IMR-90 (cell line): ENCODE results near the gene CLPX. TPM values are rescaled to one million over a fixed set of nuclear protein-coding genes. Genes with fewer than 3 reads are reported as not detected.

Source experiments
- ATAC-seq: fragments of 200-7000 bp; cut with Tn5 transposase; 2 replicates; pipeline ENCODE4 v1.9.1; 2020; ENCODE audit warnings: low read depth, mild to moderate bottlenecking, moderate library complexity
- BruUV-seq: library from RNA; stranded (reverse); fragments of 400-500 nt; replicated peaks from 2 replicates; lab custom pipeline; 2021; lab: Mats Ljungman, UMichigan
- CTCF ChIA-PET: fragments of 300-600 bp; formaldehyde crosslinking; extraction: SDS; loops from one replicate; lab custom pipeline; 2021; ENCODE audit warnings: antibody characterized with exemption; lab: Yijun Ruan, JAX
- POLR2A ChIA-PET: fragments of 300-600 bp; sonication (Branson Sonifier 250); formaldehyde crosslinking; loops from one replicate; lab custom pipeline; 2022; ENCODE audit warnings: antibody characterized with exemption; ENCODE audit not compliant: unreplicated experiment; lab: Charles Lee
- DNase-seq: peaks from one replicate; pipeline ENCODE4 v3.0.0; 2013
- H2AFZ ChIP-seq: replicated peaks from 2 replicates; pipeline ENCODE3; 2013; ENCODE audit warnings: low read length, mild to moderate bottlenecking; ENCODE audit not compliant: poor library complexity
- H2AK5ac ChIP-seq: 2 replicates; pipeline ENCODE4 v1.6.1; 2013; ENCODE audit warnings: low read depth, low read length, inconsistent platforms
- H2AK9ac ChIP-seq: replicated peaks from 2 replicates; pipeline ENCODE3; 2013; ENCODE audit warnings: mild to moderate bottlenecking, low read depth, low read length, moderate library complexity; ENCODE audit not compliant: poor library complexity
- H2BK120ac ChIP-seq: 2 replicates; pipeline ENCODE4 v1.6.1; 2013; ENCODE audit warnings: low read depth, low read length, inconsistent platforms
- H2BK15ac ChIP-seq: 3 replicates; pipeline ENCODE4 v1.6.1; 2013; ENCODE audit warnings: low read depth, low read length, inconsistent platforms
- H2BK20ac ChIP-seq: 2 replicates; pipeline ENCODE4 v1.6.1; 2013; ENCODE audit warnings: low read depth, mild to moderate bottlenecking, inconsistent platforms, low read length, moderate library complexity
- H2BK5ac ChIP-seq: 2 replicates; pipeline ENCODE4 v1.6.1; 2013; ENCODE audit warnings: mild to moderate bottlenecking, low read depth, low read length, inconsistent platforms; ENCODE audit not compliant: poor library complexity, severe bottlenecking
- H3K14ac ChIP-seq: replicated peaks from 2 replicates; pipeline ENCODE4 v1.6.1; 2013; ENCODE audit warnings: low read depth, low read length, inconsistent platforms
- H3K18ac ChIP-seq: 2 replicates; pipeline ENCODE4 v1.6.1; 2013; ENCODE audit warnings: low read depth, low read length, control low read depth
- H3K23ac ChIP-seq: 2 replicates; pipeline ENCODE4 v1.6.1; 2013; ENCODE audit warnings: low read depth, low read length, inconsistent platforms
- H3K27ac ChIP-seq: 2 replicates; pipeline ENCODE4 v1.5.1; 2013; ENCODE audit warnings: mild to moderate bottlenecking, control low read depth, low read length; ENCODE audit not compliant: insufficient read depth
- H3K27me3 ChIP-seq: 2 replicates; pipeline ENCODE4 v1.6.1; 2013; ENCODE audit warnings: low read length; ENCODE audit not compliant: control insufficient read depth, insufficient read depth
- H3K36me3 ChIP-seq: 2 replicates; pipeline ENCODE4 v1.6.1; 2013; ENCODE audit warnings: low read length, mixed read lengths; ENCODE audit not compliant: control insufficient read depth, insufficient read depth
- H3K4ac ChIP-seq: 2 replicates; pipeline ENCODE4 v1.6.1; 2013; ENCODE audit warnings: low read depth, low read length, inconsistent platforms
- H3K4me1 ChIP-seq: 2 replicates; pipeline ENCODE4 v1.6.1; 2013; ENCODE audit warnings: low read length, mixed read lengths; ENCODE audit not compliant: control insufficient read depth, insufficient read depth
- H3K4me2 ChIP-seq: 2 replicates; pipeline ENCODE4 v1.6.1; 2013; ENCODE audit warnings: low read depth, mild to moderate bottlenecking, control low read depth, low read length, moderate library complexity
- H3K4me3 ChIP-seq: 2 replicates; pipeline ENCODE4 v1.5.1; 2013; ENCODE audit warnings: low read depth, mild to moderate bottlenecking, control low read depth, low read length, moderate library complexity; ENCODE audit not compliant: insufficient read depth
- H3K56ac ChIP-seq: 2 replicates; pipeline ENCODE4 v1.6.1; 2013; ENCODE audit warnings: low read length, inconsistent platforms; ENCODE audit not compliant: insufficient read depth; ENCODE audit errors: extremely low read depth
- H3K79me1 ChIP-seq, 2 experiments: 2 replicates each; pipeline ENCODE4 v1.6.1; 2013; ENCODE audit warnings: low read length in 2 of 2, inconsistent platforms in 1 of 2, low read depth in 1 of 2
- H3K9ac ChIP-seq: 2 replicates; pipeline ENCODE4 v1.6.1; 2013; ENCODE audit warnings: low read depth, low read length, control low read depth
- H3K9me1 ChIP-seq: 2 replicates; pipeline ENCODE4 v1.6.1; 2013; ENCODE audit warnings: low read length, inconsistent platforms; ENCODE audit not compliant: insufficient read depth
- H3K9me3 ChIP-seq: 2 replicates; pipeline ENCODE4 v1.6.1; 2013; ENCODE audit warnings: low read length; ENCODE audit not compliant: control insufficient read depth, insufficient read depth
- H4K20me1 ChIP-seq: 2 replicates; pipeline ENCODE4 v1.6.1; 2013; ENCODE audit warnings: low read length, inconsistent platforms; ENCODE audit not compliant: insufficient read depth
- H4K5ac ChIP-seq: 2 replicates; pipeline ENCODE4 v1.6.1; 2013; ENCODE audit warnings: mild to moderate bottlenecking, low read depth, low read length, control low read depth
- H4K8ac ChIP-seq, 2 experiments: 2 replicates each; pipeline ENCODE4 v1.6.1; 2013; ENCODE audit warnings: low read depth in 2 of 2, low read length in 2 of 2, control low read depth in 1 of 2, inconsistent platforms in 1 of 2
- H4K91ac ChIP-seq: 2 replicates; pipeline ENCODE4 v1.6.1; 2013; ENCODE audit warnings: low read depth, low read length, inconsistent platforms; ENCODE audit not compliant: insufficient read depth
- BHLHE40 ChIP-seq: fragments of 150-350 bp; IDR thresholded peaks from 2 replicates; pipeline ENCODE4 v1.6.1; 2016; ENCODE audit warnings: mild to moderate bottlenecking, low read depth, low read length
- CEBPB ChIP-seq: IDR thresholded peaks from 2 replicates; pipeline ENCODE4 v1.6.1; 2012; ENCODE audit warnings: low read depth, low read length, improper control_type of control experiment
- CHD1 ChIP-seq: IDR thresholded peaks from 2 replicates; pipeline ENCODE4 v1.6.1; 2012; ENCODE audit warnings: low read depth, low read length, improper control_type of control experiment
- CTCF ChIP-seq: conservative IDR thresholded peaks from 2 replicates; pipeline ENCODE4 v1.5.1; 2012; ENCODE audit warnings: mild to moderate bottlenecking, low read depth, low read length, improper control_type of control experiment
- MAFK ChIP-seq: IDR thresholded peaks from 2 replicates; pipeline ENCODE4 v1.6.1; 2012; ENCODE audit warnings: low read depth, low read length, improper control_type of control experiment
- MAZ ChIP-seq: IDR thresholded peaks from 2 replicates; pipeline ENCODE4 v1.6.1; 2012; ENCODE audit warnings: low read depth, mild to moderate bottlenecking, low read length, improper control_type of control experiment, moderate library complexity, borderline replicate concordance
- NFE2L2 ChIP-seq: fragments of 150-350 bp; IDR thresholded peaks from 2 replicates; pipeline ENCODE4 v1.6.1; 2016; ENCODE audit warnings: low read depth, mild to moderate bottlenecking, low read length
- RCOR1 ChIP-seq: IDR thresholded peaks from 2 replicates; pipeline ENCODE4 v1.6.1; 2012; ENCODE audit warnings: mild to moderate bottlenecking, low read length, improper control_type of control experiment; ENCODE audit not compliant: insufficient replicate concordance
- RFX5 ChIP-seq: IDR thresholded peaks from 2 replicates; pipeline ENCODE4 v1.8.0; 2012; ENCODE audit warnings: low read depth, mild to moderate bottlenecking, low read length, moderate library complexity
- SMC3 ChIP-seq: fragments of 150-350 bp; IDR thresholded peaks from 2 replicates; pipeline ENCODE4 v1.6.1; 2016; ENCODE audit warnings: low read depth, mild to moderate bottlenecking, antibody characterized with exemption, low read length, moderate library complexity
- USF2 ChIP-seq: fragments of 150-350 bp; IDR thresholded peaks from 2 replicates; pipeline ENCODE4 v1.6.1; 2017; ENCODE audit warnings: mild to moderate bottlenecking, antibody characterized with exemption, low read length, low read depth
- WGBS, 2 experiments: methylation state at CpG; one replicate each; pipeline versions ENCODE4 v1.1.5 to v1.1.7; 2013; ENCODE audit warnings: missing lambda C conversion rate in 2 of 2; ENCODE audit not compliant: insufficient read length in 1 of 2; ENCODE audit errors: extremely low coverage in 2 of 2; 5-methylcytosine and 5-hydroxymethylcytosine counted together
- dilution Hi-C: fragments of 300-500 bp; cut with HindIII; formaldehyde crosslinking; loops from one replicate; pipeline ENCODE4 v1.14.3; 2018; ENCODE audit warnings: low sequenced_read_pairs; ENCODE audit not compliant: unreplicated experiment
- in situ Hi-C: fragments of 300-500 bp; cut with MboI; formaldehyde crosslinking; loops from 3 replicates; pipeline ENCODE4 v1.14.3; 2019; ENCODE audit warnings: low sequenced_read_pairs, inconsistent platforms, mixed read lengths
- intact Hi-C: fragments of 100-400 bp; cut with micrococcal nuclease; formaldehyde crosslinking; loops from 2 replicates; pipeline ENCODE4 v1.10.0; 2022
- polyA plus RNA-seq, 3 experiments: library from polyadenylated mRNA; depleted of rRNA; stranded (reverse); fragments of >200 nt; gene quantifications; 2 replicates each; pipeline ENCODE4 v1.2.3, GENCODE V29; 2012; ENCODE audit warnings: low replicate concordance in 1 of 3
- total RNA-seq: library from RNA; depleted of rRNA; stranded (reverse); fragments of >200 nt; gene quantifications from 2 replicates; pipeline ENCODE4 v1.2.3, GENCODE V29; 2012

Gene CLPX
- total and polyA plus RNA-seq, 2 of the 4 experiments (the other 2 are of a cell fraction): 25.8 to 26.9 TPM

- no peak for TF ChIP-seq USF2
These were observed 83.0 kb downstream of the CLPX start (continued) for GRCh38 chr15:65101891-65102708.

GRCh38 chr15:65101411-65101890 is 83.7 kb downstream of the CLPX start:
- Histone ChIP-seq H4K20me1 (no peaks in the 10 kb centered on the region; the same call in 1 of the 2 replicates), H3K56ac (no peak overlapping the region), H3K9me1 (no peaks in the 10 kb centered on the region), H2BK5ac (no peak overlapping the region), H3K79me1 (no peaks in the 10 kb centered on the region; a peak in 1 of 4 replicates), H2AFZ (peak overlapping the region; percentile 15), H4K5ac (no peak overlapping the region), H3K4me3 (no peak overlapping the region), H2BK15ac (no peak overlapping the region; the same call in 2 of the 3 replicates), H2BK20ac (no peak overlapping the region), H3K36me3 (peaks cover 43% of the 10 kb centered on the region), H3K9ac (no peak overlapping the region), H3K4me2 (no peak overlapping the region), H2AK5ac (peak overlapping the region; percentile 24; the same call in 1 of the 2 replicates), H3K4ac (no peak overlapping the region), H3K4me1 (no peaks in the 10 kb centered on the region), H4K91ac (no peak overlapping the region), H2AK9ac (no peak overlapping the region), H3K9me3 (no peaks in the 10 kb centered on the region), H3K23ac (no peak overlapping the region), H2BK120ac (no peak overlapping the region), H3K14ac (no peak overlapping the region), H3K27ac (no peak overlapping the region), H3K18ac (no peak overlapping the region), H3K27me3 (no peaks in the 10 kb centered on the region), H4K8ac (no peak overlapping the region)
- POLR2A ChIA-PET: no interaction called here
- DNase-seq: peak; percentile 63
- CTCF ChIA-PET: interaction anchor here (0.6 to 2.5 kb wide), 22 partner anchors 9 to 748 kb away, joined by 3 to 26 read pairs (median 5); partner anchors contain the start of genes CLPX and SLC51B
- peak; percentile 96 for ATAC-seq
- WGBS, 2 experiments: 37% methylated on average over 6 of the region's 9 CpGs; no CpG with 5 or more reads in 1 of the 2 experiments
- in situ Hi-C loops (no loop called here), intact Hi-C loops (loop anchor here (1.0 kb wide), 2 partner anchors 47 to 68 kb away; no protein-coding TSS in a partner anchor), dilution Hi-C loops (no loop called here)
- no TSS peak for BruUV-seq
- no peak for TF ChIP-seq BHLHE40
- no peak for TF ChIP-seq RFX5
- no peak for TF ChIP-seq NFE2L2
- no peak for TF ChIP-seq CHD1
- TF ChIP-seq RCOR1: no peak
- peak; percentile 79 for TF ChIP-seq CTCF
- TF ChIP-seq USF2: no peak
- peak; percentile 83 for TF ChIP-seq SMC3
- TF ChIP-seq MAZ: no peak
- TF ChIP-seq MAFK: no peak
- TF ChIP-seq CEBPB: no peak
